HG02571 (cell line): ENCODE data around the gene SYNE3.

Experiments
- ATAC-seq: cut with Tn5 transposase; IDR thresholded peaks from one replicate; pipeline ENCODE4 v1.9.1; 2021; ENCODE audit warnings: mild to moderate bottlenecking, moderate library complexity; ENCODE audit not compliant: unreplicated experiment

The SYNE3 gene

GRCh38 chr14:95475540-95476240, 40.8 kb downstream of the SYNE3 start:
- no peak for ATAC-seq

- ATAC-seq, result no peak
Measured at GRCh38 chr14:95474941-95475340, 41.5 kb downstream of the SYNE3 start.

GRCh38 chr14:95474486-95474885, 42.0 kb downstream of the SYNE3 start:
- no peak for ATAC-seq

- ATAC-seq, result no peak
Measured at GRCh38 chr14:95472819-95473251, 43.6 kb downstream of the SYNE3 start.

GRCh38 chr14:95471476-95471875, 45.0 kb downstream of the SYNE3 start:
- no peak for ATAC-seq

- no peak for ATAC-seq
Measured at GRCh38 chr14:95471016-95471415, 45.4 kb downstream of the SYNE3 start.

- no peak for ATAC-seq
Measured at GRCh38 chr14:95469134-95469481, 47.3 kb downstream of the SYNE3 start.

- ATAC-seq, result no peak
Measured at GRCh38 chr14:95468448-95469133, 47.9 kb downstream of the SYNE3 start.

- ATAC-seq, result no peak
Measured at GRCh38 chr14:95467657-95468056, 48.8 kb downstream of the SYNE3 start.

- no peak for ATAC-seq
Measured at GRCh38 chr14:95467232-95467631, 49.2 kb downstream of the SYNE3 start.
